22Rv1 (cell line): ENCODE data around the gene STK32A.
"Not testable (repeated sequence)": the region's sequence is repeated elsewhere in the genome, so short reads cannot be mapped to it uniquely, and the experiment has no call there.

Experiments used
- H3K27ac ChIP-seq: fragments of 450-650 bp; 2 replicates; pipeline ENCODE4 v1.5.1; 2017
- CTCF ChIP-seq: fragments of 450-650 bp; IDR thresholded peaks from 2 replicates; pipeline ENCODE4 v1.5.1; 2017; ENCODE audit warnings: mild to moderate bottlenecking
- ZFX ChIP-seq: fragments of 450-650 bp; IDR thresholded peaks from 2 replicates; pipeline ENCODE4 v1.6.1; 2017; ENCODE audit warnings: antibody characterized with exemption, borderline replicate concordance

STK32A gene

DNA sequence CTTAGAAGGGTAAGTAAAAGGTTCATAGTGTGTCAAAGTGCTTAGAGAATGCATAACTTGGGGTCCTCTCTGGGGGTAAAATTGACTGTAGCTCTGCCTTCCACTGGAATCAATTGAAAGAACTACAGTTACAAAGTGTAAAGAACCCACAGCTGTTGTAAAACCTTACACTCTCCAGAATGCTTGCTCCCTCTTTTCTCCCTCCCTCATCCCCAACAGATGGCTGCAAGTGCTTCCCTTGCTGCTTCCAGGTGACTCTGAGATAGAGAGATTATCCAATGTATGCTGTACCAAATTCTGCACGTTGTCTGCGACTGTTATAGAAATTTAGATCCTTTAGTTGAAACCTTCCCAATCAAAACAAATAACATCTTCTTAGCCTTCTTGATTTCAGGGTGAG lies 126.0 kb downstream of the STK32A start:
- H3K27ac ChIP-seq, result no peak overlapping the region
- TF ChIP-seq CTCF, result no peak
- TF ChIP-seq ZFX, result no peak

GRCh38 chr5:147361441-147362175 lies 126.8 kb downstream of the STK32A start:
- no peak for TF ChIP-seq ZFX
- no peak for TF ChIP-seq CTCF

DNA sequence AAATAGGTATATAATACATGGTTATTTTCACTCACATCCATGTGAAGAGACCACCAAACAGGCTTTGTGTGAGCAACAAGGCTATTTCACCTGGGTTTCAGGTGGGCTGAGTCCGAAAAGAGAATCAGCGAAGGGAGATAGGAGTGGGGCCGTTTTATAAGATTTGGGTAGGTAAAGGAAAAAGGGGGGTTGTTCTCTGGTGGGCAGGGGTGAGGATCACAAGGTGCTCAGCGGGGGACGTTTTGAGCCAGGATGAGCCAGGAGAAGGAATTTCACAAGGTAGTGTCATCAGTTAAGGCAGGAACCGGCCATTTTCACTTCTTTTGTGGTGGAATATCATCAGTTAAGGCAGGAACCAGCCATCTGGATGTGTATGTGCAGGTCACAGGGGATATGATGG lies 132.6 kb downstream of the STK32A start:
- H3K27ac ChIP-seq, result not testable (repeated sequence)

More at GRCh38 chr5:147361441-147362175, 126.8 kb downstream of the STK32A start:
- H3K27ac ChIP-seq, result no peak overlapping the region

DNA sequence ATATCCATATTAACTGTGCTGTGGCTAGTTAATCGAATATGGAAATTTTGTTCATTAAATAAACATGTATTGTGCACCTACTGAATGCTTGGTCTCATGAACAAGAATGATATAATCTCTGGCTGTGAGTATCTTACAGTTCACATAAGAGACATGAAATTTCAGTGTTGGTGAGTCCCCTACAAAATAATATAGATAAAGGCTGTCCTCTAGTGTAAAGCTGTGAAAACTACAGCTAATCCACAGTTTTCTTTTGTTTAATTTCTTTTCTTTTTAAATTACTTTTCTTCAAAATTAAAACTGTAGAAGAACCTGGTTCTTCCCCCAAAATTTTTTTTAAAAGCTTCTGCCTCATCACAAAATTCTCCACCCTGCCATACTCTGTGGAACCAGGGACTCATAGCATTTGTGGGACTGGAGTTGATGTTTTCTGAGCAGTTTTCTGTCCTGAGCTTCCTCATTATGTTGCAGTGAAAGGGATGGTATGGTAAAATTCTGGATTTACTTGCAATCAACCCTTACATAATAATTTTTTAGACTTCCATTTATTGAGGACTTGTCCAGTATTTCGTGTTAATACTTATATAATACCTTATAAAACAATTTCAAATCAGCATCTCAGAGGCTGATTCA lies 135.0 kb downstream of the STK32A start:
- H3K27ac ChIP-seq, result no peak overlapping the region
- peak; percentile 77 for TF ChIP-seq CTCF
- no peak for TF ChIP-seq ZFX

DNA sequence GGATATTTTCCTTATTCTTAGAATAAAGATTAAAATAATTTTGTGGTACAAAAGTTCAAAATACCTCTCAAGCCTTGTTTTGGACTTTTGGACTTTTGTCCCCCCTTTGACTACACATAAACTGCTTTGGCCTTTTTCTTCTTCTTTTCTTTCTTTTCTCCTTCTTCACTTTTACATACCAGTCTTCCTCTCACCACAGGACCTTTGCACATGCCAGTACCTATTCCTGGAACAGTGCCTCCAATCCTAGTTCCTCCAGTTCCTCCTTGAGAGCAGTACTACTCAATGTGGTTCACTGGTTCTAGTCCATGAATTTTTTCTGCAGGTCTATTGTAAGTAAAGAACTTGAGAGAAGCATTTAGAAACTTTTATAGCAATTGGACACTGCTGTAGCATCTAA lies 136.5 kb downstream of the STK32A start:
- no peak overlapping the region for H3K27ac ChIP-seq
- TF ChIP-seq CTCF (no peak), ZFX (no peak)

- TF ChIP-seq ZFX (no peak), CTCF (no peak)
- no peak overlapping the region for H3K27ac ChIP-seq
Measured at GRCh38 chr5:147372191-147372590, 137.4 kb downstream of the STK32A start.

- TF ChIP-seq CTCF (no peak), ZFX (no peak)
- H3K27ac ChIP-seq, result no peak overlapping the region
Measured at GRCh38 chr5:147373328-147373727, 138.5 kb downstream of the STK32A start.
